CD4-positive, alpha-beta memory T cell (primary cell): ENCODE results near the gene ATP6V1E1. TPM values are rescaled to one million over a fixed set of nuclear protein-coding genes. Genes with fewer than 3 reads are reported as not detected.

Source experiments
- CTCF ChIA-PET: fragments of 350-600 bp; sonication (Branson Sonifier 250); formaldehyde crosslinking; loops from one replicate; lab custom pipeline; 2021; ENCODE audit warnings: inconsistent platforms; ENCODE audit not compliant: partially characterized antibody; lab: Charles Lee
- POLR2A ChIA-PET: fragments of 350-600 bp; sonication (Branson Sonifier 250); formaldehyde crosslinking; loops from one replicate; lab custom pipeline; 2021; ENCODE audit not compliant: partially characterized antibody; lab: Charles Lee
- DNase-seq, 5 donors: peaks; one replicate each; pipeline versions ENCODE4 v3.0.0 to v3.0.0-alpha.2; 2020 to 2022; ENCODE audit warnings: mixed read lengths in 1 of 5
- H3K27ac ChIP-seq: one replicate; pipeline ENCODE4 v1.7.0; 2013; ENCODE audit warnings: low read depth, low read length
- H3K27me3 ChIP-seq: 2 replicates; pipeline ENCODE4 v1.7.0; 2013; ENCODE audit warnings: mild to moderate bottlenecking, low read length, moderate library complexity; ENCODE audit not compliant: insufficient read depth
- H3K36me3 ChIP-seq: 2 replicates; pipeline ENCODE4 v1.7.0; 2013; ENCODE audit warnings: mild to moderate bottlenecking, low read length, moderate library complexity; ENCODE audit not compliant: insufficient read depth
- H3K4me1 ChIP-seq: 2 replicates; pipeline ENCODE4 v1.7.0; 2013; ENCODE audit warnings: mild to moderate bottlenecking, low read length, moderate library complexity; ENCODE audit not compliant: insufficient read depth
- H3K4me3 ChIP-seq, 2 donors: one replicate each; pipeline ENCODE4 v1.7.0; 2013; ENCODE audit warnings: low read length in 2 of 2, mild to moderate bottlenecking in 1 of 2
- H3K9me3 ChIP-seq, 2 donors: one replicate each; pipeline ENCODE4 v1.7.0; 2013; ENCODE audit warnings: low read length in 2 of 2, control low read depth in 1 of 2; ENCODE audit not compliant: control insufficient read depth in 1 of 2
- H3K27ac Mint-ChIP-seq, 7 donors: one replicate each; pipeline ENCODE4 v1.8.0; 2020 to 2021; ENCODE audit warnings: mixed read lengths in 7 of 7, mild to moderate bottlenecking in 6 of 7, inconsistent platforms in 3 of 7, moderate library complexity in 3 of 7
- H3K27me3 Mint-ChIP-seq, 2 donors: one replicate each; pipeline ENCODE4 v1.8.0; 2020 to 2021; ENCODE audit warnings: mixed read lengths in 2 of 2
- H3K36me3 Mint-ChIP-seq, 2 donors: one replicate each; pipeline ENCODE4 v1.8.0; 2020 to 2021; ENCODE audit warnings: mixed read lengths in 2 of 2, inconsistent platforms in 1 of 2, mild to moderate bottlenecking in 1 of 2
- H3K4me1 Mint-ChIP-seq, 4 donors: one replicate each; pipeline ENCODE4 v1.8.0; 2020 to 2021; ENCODE audit warnings: mixed read lengths in 4 of 4, mild to moderate bottlenecking in 1 of 4
- H3K4me3 Mint-ChIP-seq, 8 donors: one replicate each; pipeline ENCODE4 v1.8.0; 2020 to 2021; ENCODE audit warnings: mixed read lengths in 8 of 8, mild to moderate bottlenecking in 7 of 8, moderate library complexity in 6 of 8, inconsistent platforms in 3 of 8
- H3K9me3 Mint-ChIP-seq, 8 donors: one replicate each; pipeline ENCODE4 v1.8.0; 2020 to 2021; ENCODE audit warnings: mixed read lengths in 8 of 8, mild to moderate bottlenecking in 5 of 8, inconsistent platforms in 3 of 8, moderate library complexity in 1 of 8
- intact Hi-C: fragments of 100-400 bp; cut with micrococcal nuclease; formaldehyde crosslinking; loops from one replicate; pipeline ENCODE4 v1.15.1; 2023
- polyA plus RNA-seq, 2 donors: library from polyadenylated mRNA; unstranded; fragments of 300-500 nt; fragmentation: Illumina TruSeq; gene quantifications; one replicate each; pipeline ENCODE4 v1.2.3, GENCODE V29; 2021
- total RNA-seq, 2 experiments: library from RNA; stranded (reverse); gene quantifications; one replicate each; pipeline ENCODE4 v1.2.3, GENCODE V29; 2021

ATP6V1E1 gene
- total and polyA plus RNA-seq, 4 experiments from 2014 or later = 88.0 to 130 (median 107) TPM

DNA sequence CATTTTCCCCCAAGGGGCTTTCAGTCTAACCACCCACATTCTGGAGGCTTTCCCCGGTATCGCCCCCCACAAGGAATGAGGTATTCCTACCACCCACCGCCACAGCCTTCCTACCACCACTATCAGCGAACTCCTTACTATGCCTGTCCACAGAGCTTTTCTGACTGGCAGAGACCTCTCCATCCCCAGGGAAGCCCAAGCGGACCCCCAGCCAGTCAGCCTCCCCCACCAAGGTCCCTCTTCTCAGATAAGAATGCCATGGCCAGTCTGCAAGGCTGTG lies 79.9 kb downstream of the ATP6V1E1 start:
- no peaks in the 10 kb centered on the region for H3K9me3 Mint-ChIP-seq
- H3K36me3 Mint-ChIP-seq = no peaks in the 10 kb centered on the region
- POLR2A ChIA-PET = no interaction called here
- H3K27ac Mint-ChIP-seq = no peak overlapping the region
- no peaks in the 10 kb centered on the region for H3K9me3 ChIP-seq
- no peaks in the 10 kb centered on the region for H3K36me3 ChIP-seq
- no peak overlapping the region for H3K27ac ChIP-seq
- no peaks in the 10 kb centered on the region for H3K27me3 Mint-ChIP-seq
- no peaks in the 10 kb centered on the region for H3K4me1 Mint-ChIP-seq
- no peaks in the 10 kb centered on the region for H3K4me1 ChIP-seq
- no peak for DNase-seq
- CTCF ChIA-PET = no interaction called here
- intact Hi-C loops = no loop called here
- no peaks in the 10 kb centered on the region for H3K27me3 ChIP-seq
- no peak overlapping the region for H3K4me3 ChIP-seq
- H3K4me3 Mint-ChIP-seq = no peak overlapping the region

DNA sequence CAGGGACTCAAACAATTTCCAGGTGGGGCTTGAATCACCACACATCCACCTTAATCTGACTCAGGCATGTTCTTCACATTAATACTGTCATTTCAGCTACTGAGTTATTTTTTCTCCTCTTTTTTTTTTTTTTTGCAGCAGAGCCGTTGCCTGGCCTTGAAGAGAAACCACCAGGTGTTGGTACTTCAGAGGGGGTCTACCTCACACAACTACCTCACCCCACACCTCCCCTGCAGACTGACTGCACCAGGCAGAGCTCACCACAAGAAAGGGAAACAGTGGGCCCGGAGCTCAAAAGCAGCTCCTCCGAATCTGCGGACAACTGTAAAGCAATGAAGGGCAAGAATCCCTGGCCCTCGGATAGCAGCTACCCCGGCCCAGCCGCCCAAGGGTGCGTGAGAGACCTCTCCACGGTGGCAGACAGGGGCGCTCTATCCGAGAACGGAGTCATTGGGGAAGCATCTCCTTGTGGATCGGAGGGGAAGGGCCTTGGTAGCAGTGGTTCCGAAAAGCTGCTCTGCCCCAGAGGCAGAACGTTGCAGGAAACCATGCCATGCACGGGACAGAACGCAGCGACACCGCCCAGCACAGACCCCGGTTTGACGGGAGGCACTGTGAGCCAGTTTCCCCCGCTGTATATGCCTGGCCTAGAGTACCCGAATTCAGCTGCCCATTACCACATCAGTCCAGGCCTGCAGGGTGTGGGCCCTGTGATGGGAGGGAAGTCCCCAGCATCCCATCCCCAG lies 80.4 kb downstream of the ATP6V1E1 start:
- Histone ChIP-seq H3K4me3 (no peak overlapping the region), H3K27me3 (no peaks in the 10 kb centered on the region), H3K4me1 (no peaks in the 10 kb centered on the region), H3K27ac (no peak overlapping the region), H3K36me3 (no peaks in the 10 kb centered on the region), H3K9me3 (no peaks in the 10 kb centered on the region)
- CTCF ChIA-PET = no interaction called here
- Mint-ChIP-seq H3K27me3 (no peaks in the 10 kb centered on the region), H3K36me3 (no peaks in the 10 kb centered on the region), H3K27ac (no peak overlapping the region), H3K4me1 (no peaks in the 10 kb centered on the region), H3K4me3 (no peak overlapping the region), H3K9me3 (no peaks in the 10 kb centered on the region)
- intact Hi-C loops = no loop called here
- POLR2A ChIA-PET = no interaction called here
- no peak for DNase-seq

DNA sequence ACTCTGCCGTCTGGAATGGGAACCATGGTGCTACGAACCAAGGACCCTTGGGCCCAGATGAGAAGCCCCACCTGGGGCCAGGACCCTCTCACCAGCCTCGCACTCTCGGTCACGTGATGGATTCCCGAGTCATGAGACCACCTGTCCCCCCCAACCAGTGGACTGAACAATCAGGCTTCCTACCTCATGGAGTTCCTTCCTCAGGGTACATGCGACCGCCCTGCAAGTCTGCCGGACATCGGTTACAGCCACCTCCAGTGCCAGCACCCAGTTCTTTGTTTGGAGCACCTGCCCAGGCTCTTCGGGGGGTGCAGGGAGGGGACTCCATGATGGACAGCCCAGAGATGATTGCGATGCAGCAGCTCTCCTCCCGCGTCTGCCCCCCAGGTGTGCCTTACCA lies 86.1 kb downstream of the ATP6V1E1 start:
- no peak overlapping the region for H3K4me3 ChIP-seq
- Mint-ChIP-seq H3K4me1 (no peaks in the 10 kb centered on the region), H3K36me3 (no peaks in the 10 kb centered on the region), H3K27me3 (peaks cover 0 to 2% of the 10 kb centered on the region in 2 donors), H3K4me3 (no peak overlapping the region), H3K9me3 (no peaks in the 10 kb centered on the region), H3K27ac (no peak overlapping the region)
- DNase-seq = no peak
- H3K4me1 ChIP-seq = no peaks in the 10 kb centered on the region
- H3K36me3 ChIP-seq = no peaks in the 10 kb centered on the region
- H3K9me3 ChIP-seq = no peaks in the 10 kb centered on the region
- H3K27me3 ChIP-seq = no peaks in the 10 kb centered on the region
- intact Hi-C loops = no loop called here
- CTCF ChIA-PET = no interaction called here
- no peak overlapping the region for H3K27ac ChIP-seq
- POLR2A ChIA-PET = no interaction called here

Other genes starting within 250 kb of the ATP6V1E1 start
- gene SLC25A18, start 65.3 kb downstream of the ATP6V1E1 start, total RNA-seq = not detected
- gene SLC25A18, start 65.3 kb downstream of the ATP6V1E1 start, polyA plus RNA-seq = under 1 TPM in 1 of 2 donors, not detected in 1; 0.10 TPM
- 10 to 100 TPM; 28.3 to 32.6 TPM for gene BCL2L13, start 10.0 kb upstream of the ATP6V1E1 start, total RNA-seq
- 10 to 100 TPM; 33.1 to 39.2 TPM for gene BCL2L13, start 10.0 kb upstream of the ATP6V1E1 start, polyA plus RNA-seq
- 10 to 100 TPM; 22.0 to 23.1 TPM for gene BID, start 145.7 kb upstream of the ATP6V1E1 start, total RNA-seq
- gene BID, start 145.7 kb upstream of the ATP6V1E1 start, polyA plus RNA-seq = 100 to 1,000 TPM in 1 of 2 donors, 10 to 100 TPM in 1; 72.3 to 104 TPM